Trophoblast cell (in vitro differentiated cells and primary cell): Measurements from ENCODE around the gene NSUN7.
A peak's percentile ranks its signal among the peaks of the same experiment; 100 is the strongest.
"Not testable (repeated sequence)": the region's sequence is repeated elsewhere in the genome, so short reads cannot be mapped to it uniquely, and the experiment has no call there.

Experiments
- DNase-seq, 2 donors: peaks; one replicate each; pipeline ENCODE4 v3.0.0-alpha.2; 2016
- H2AFZ ChIP-seq: 2 replicates; pipeline ENCODE4 v1.6.1; 2013; ENCODE audit warnings: low read length, moderate library complexity, mild to moderate bottlenecking; ENCODE audit not compliant: insufficient read depth, poor library complexity
- H2AK5ac ChIP-seq: 2 replicates; pipeline ENCODE4 v1.6.1; 2013; ENCODE audit warnings: mild to moderate bottlenecking, low read length
- H2BK120ac ChIP-seq: 2 replicates; pipeline ENCODE4 v1.6.1; 2013; ENCODE audit warnings: low read length, mild to moderate bottlenecking, moderate library complexity; ENCODE audit not compliant: insufficient read depth, poor library complexity
- H2BK12ac ChIP-seq: 2 replicates; pipeline ENCODE4 v1.6.1; 2013; ENCODE audit warnings: mild to moderate bottlenecking, low read length, moderate library complexity
- H2BK5ac ChIP-seq: 2 replicates; pipeline ENCODE4 v1.6.1; 2013; ENCODE audit warnings: low read length, low read depth, moderate library complexity, mild to moderate bottlenecking; ENCODE audit not compliant: poor library complexity
- H3K14ac ChIP-seq: 2 replicates; pipeline ENCODE4 v1.6.1; 2013; ENCODE audit warnings: mild to moderate bottlenecking, low read length
- H3K18ac ChIP-seq: 2 replicates; pipeline ENCODE4 v1.6.1; 2013; ENCODE audit warnings: mild to moderate bottlenecking, low read length
- H3K23ac ChIP-seq: 2 replicates; pipeline ENCODE4 v1.6.1; 2013; ENCODE audit warnings: low read length
- H3K27ac ChIP-seq: 2 replicates; pipeline ENCODE4 v1.5.1; 2013; ENCODE audit warnings: low read depth, mild to moderate bottlenecking, inconsistent platforms, low read length, moderate library complexity
- H3K27me3 ChIP-seq: 2 replicates; pipeline ENCODE4 v1.6.1; 2013; ENCODE audit warnings: inconsistent platforms, mild to moderate bottlenecking, low read length, moderate library complexity; ENCODE audit not compliant: insufficient read depth
- H3K36me3 ChIP-seq, 2 experiments: 1 replicate in 1 of 2; 2 replicates in 1 of 2; pipeline ENCODE4 v1.6.1; 2013; ENCODE audit warnings: low read length in 2 of 2, mild to moderate bottlenecking in 2 of 2, moderate library complexity in 1 of 2; ENCODE audit not compliant: insufficient read depth in 2 of 2, control insufficient read depth in 1 of 2
- H3K4ac ChIP-seq: 2 replicates; pipeline ENCODE4 v1.6.1; 2013; ENCODE audit warnings: low read depth, mild to moderate bottlenecking, low read length, moderate library complexity
- H3K4me1 ChIP-seq, 2 experiments: 1 replicate in 1 of 2; 2 replicates in 1 of 2; pipeline ENCODE4 v1.6.1; 2013; ENCODE audit warnings: low read length in 2 of 2, mild to moderate bottlenecking in 2 of 2, moderate library complexity in 1 of 2; ENCODE audit not compliant: insufficient read depth in 2 of 2, control insufficient read depth in 1 of 2
- H3K4me2 ChIP-seq: 2 replicates; pipeline ENCODE4 v1.6.1; 2013; ENCODE audit warnings: inconsistent platforms, mild to moderate bottlenecking, low read length, moderate library complexity
- H3K4me3 ChIP-seq: 2 replicates; pipeline ENCODE4 v1.5.1; 2013; ENCODE audit warnings: mild to moderate bottlenecking, low read depth, low read length, inconsistent platforms
- H3K79me1 ChIP-seq: one replicate; pipeline ENCODE4 v1.6.1; 2013; ENCODE audit warnings: low read length
- H3K79me2 ChIP-seq: 2 replicates; pipeline ENCODE4 v1.6.1; 2013; ENCODE audit warnings: low read length, mild to moderate bottlenecking; ENCODE audit not compliant: control insufficient read depth, insufficient read depth, poor library complexity
- H3K9ac ChIP-seq: 2 replicates; pipeline ENCODE4 v1.6.1; 2013; ENCODE audit warnings: mild to moderate bottlenecking, low read length
- H3K9me3 ChIP-seq: 2 replicates; pipeline ENCODE4 v1.6.1; 2013; ENCODE audit warnings: low read depth, mild to moderate bottlenecking, control low read depth, inconsistent platforms, low read length; ENCODE audit not compliant: insufficient read depth
- H4K12ac ChIP-seq: 2 replicates; pipeline ENCODE4 v1.6.1; 2013; ENCODE audit warnings: low read depth, mild to moderate bottlenecking, low read length, moderate library complexity
- H4K8ac ChIP-seq: 2 replicates; pipeline ENCODE4 v1.6.1; 2013; ENCODE audit warnings: low read depth, mild to moderate bottlenecking, low read length, moderate library complexity
- H4K91ac ChIP-seq: one replicate; pipeline ENCODE4 v1.6.1; 2013; ENCODE audit warnings: low read depth, mild to moderate bottlenecking, low read length, moderate library complexity
- WGBS: extraction: QIAGEN DNeasy Blood & Tissue Kit; methylation state at CpG from one replicate; pipeline ENCODE4 v1.1.7; 2013; ENCODE audit warnings: missing lambda C conversion rate; ENCODE audit not compliant: insufficient read length, insufficient coverage; ENCODE audit errors: extremely low coverage; 5-methylcytosine and 5-hydroxymethylcytosine counted together

Gene NSUN7

DNA sequence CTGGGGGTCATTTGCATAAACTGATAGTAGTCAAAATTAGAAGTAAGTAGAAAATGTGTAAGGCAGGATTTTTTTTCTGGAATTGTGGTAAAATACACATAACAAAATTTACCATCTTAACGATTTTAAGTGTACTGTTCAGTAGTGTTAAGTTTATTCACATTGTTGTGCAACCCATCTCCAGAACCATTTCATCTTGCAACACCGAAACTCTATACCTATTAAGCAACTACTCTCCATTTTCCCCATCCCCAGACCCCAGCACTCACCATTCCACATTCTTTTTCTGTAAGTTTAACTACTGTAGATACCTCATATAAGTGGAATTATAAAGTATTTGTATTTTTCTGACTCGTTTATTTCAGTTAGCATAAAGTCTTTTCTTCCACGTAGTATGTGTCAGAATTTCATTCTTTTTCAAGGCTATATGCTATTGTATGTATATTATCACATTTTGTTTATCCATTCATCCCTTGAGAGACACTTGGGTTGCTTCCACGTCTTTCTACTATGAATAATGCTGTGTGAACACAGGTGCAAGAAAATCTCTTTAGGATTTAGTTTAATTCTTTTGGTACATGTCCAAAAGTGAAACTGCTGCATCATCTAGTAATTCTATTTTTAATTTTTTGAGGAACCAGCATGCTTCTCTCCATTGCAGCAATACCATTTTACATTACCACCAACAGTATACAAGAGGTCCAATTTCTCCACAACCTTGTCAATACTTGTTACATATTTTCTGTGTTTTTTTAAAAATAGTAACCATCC is 39.1 kb upstream of the NSUN7 start:
- Histone ChIP-seq H3K27ac (no peak overlapping the region), H3K4ac (no peak overlapping the region), H3K4me2 (no peak overlapping the region), H2BK120ac (no peak overlapping the region), H3K79me1 (no peaks in the 10 kb centered on the region), H3K9ac (no peak overlapping the region), H4K12ac (no peak overlapping the region), H2BK12ac (no peak overlapping the region), H3K79me2 (no peaks in the 10 kb centered on the region), H4K91ac (no peak overlapping the region), H3K36me3 (no peaks in the 10 kb centered on the region), H3K14ac (no peak overlapping the region), H3K4me3 (no peak overlapping the region), H2AK5ac (no peak overlapping the region), H2AFZ (no peak overlapping the region), H3K18ac (no peak overlapping the region), H4K8ac (no peak overlapping the region), H3K23ac (no peak overlapping the region), H3K4me1 (no peaks in the 10 kb centered on the region), H3K9me3 (no peaks in the 10 kb centered on the region), H2BK5ac (no peak overlapping the region), H3K27me3 (no peaks in the 10 kb centered on the region)
- no CpG with 5 or more reads among the region's 5 CpGs for WGBS
- DNase-seq: peak in 1 of 2 donors; percentile 88

DNA sequence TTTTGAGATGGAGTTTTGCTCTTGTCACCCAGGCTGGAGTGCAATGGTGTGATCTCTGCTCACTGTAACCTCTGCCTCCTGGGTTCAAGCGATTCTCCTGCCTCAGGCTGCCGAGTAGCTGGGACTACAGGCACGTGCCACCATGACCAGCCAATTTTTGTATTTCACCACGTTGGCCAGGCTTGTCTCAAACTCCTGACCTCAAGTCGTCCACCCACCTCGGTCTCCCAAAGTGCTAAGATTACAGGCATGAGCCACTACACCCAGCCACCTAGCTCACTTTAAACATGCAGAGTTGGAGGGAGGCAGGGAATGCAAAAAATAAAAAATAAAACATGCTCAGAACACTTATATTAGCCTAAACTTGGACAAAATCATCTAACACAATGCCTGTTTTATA is 36.8 kb upstream of the NSUN7 start:
- not testable (repeated sequence) for H2AFZ ChIP-seq, H3K27me3 ChIP-seq

DNA sequence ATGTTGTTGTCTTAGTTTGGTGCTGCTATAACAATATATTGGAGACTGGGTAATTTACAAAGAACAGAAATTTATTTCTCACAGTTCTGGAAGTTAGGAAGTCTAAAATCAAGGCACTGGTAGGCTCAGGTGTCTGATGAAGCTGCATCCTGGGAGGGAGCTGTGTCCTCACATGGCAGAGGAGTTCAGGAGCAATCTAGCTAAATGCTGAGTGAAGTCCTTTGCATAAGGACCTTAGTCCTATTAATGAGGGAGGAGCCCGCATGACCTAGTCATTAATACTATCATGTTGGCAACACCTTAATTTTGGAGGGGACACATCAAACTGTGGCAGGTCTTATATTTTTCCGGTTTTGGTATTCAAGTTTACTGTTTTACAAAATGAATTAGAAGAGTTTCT is 36.0 kb upstream of the NSUN7 start:
- no peak overlapping the region for H3K18ac ChIP-seq
- no peak overlapping the region for H3K4me2 ChIP-seq
- no peak overlapping the region for H3K27ac ChIP-seq
- H2BK120ac ChIP-seq: no peak overlapping the region
- H3K4me1 ChIP-seq: peaks cover 0 to 2% of the 10 kb centered on the region in 2 experiments
- no peak overlapping the region for H4K12ac ChIP-seq
- no peak overlapping the region for H2BK12ac ChIP-seq
- no peak overlapping the region for H3K23ac ChIP-seq
- H3K4me3 ChIP-seq: no peak overlapping the region
- no peak for DNase-seq
- no peaks in the 10 kb centered on the region for H3K79me2 ChIP-seq
- no peak overlapping the region for H2AK5ac ChIP-seq
- no peak overlapping the region for H3K9ac ChIP-seq
- WGBS: no CpG with 5 or more reads among the region's 2 CpGs
- no peak overlapping the region for H4K91ac ChIP-seq
- no peaks in the 10 kb centered on the region for H3K79me1 ChIP-seq
- H3K9me3 ChIP-seq: no peaks in the 10 kb centered on the region
- no peaks in the 10 kb centered on the region for H3K27me3 ChIP-seq
- H4K8ac ChIP-seq: no peak overlapping the region
- H2AFZ ChIP-seq: no peak overlapping the region
- no peak overlapping the region for H2BK5ac ChIP-seq
- no peaks in the 10 kb centered on the region for H3K36me3 ChIP-seq
- no peak overlapping the region for H3K4ac ChIP-seq
- H3K14ac ChIP-seq: no peak overlapping the region

More for the DNA sequence above, 36.8 kb upstream of the NSUN7 start:
- WGBS: no CpG with 5 or more reads among the region's 6 CpGs
- H3K23ac ChIP-seq, H3K4me1 ChIP-seq, H3K79me2 ChIP-seq, H2AK5ac ChIP-seq, DNase-seq, H4K91ac ChIP-seq, H3K14ac ChIP-seq, H2BK120ac ChIP-seq, H3K4ac ChIP-seq, H3K36me3 ChIP-seq, H3K27ac ChIP-seq, H2BK12ac ChIP-seq, H2BK5ac ChIP-seq, H3K9ac ChIP-seq, H4K8ac ChIP-seq, H3K9me3 ChIP-seq, H3K79me1 ChIP-seq, H3K4me3 ChIP-seq, H3K4me2 ChIP-seq, H4K12ac ChIP-seq, H3K18ac ChIP-seq: not testable (repeated sequence)

DNA sequence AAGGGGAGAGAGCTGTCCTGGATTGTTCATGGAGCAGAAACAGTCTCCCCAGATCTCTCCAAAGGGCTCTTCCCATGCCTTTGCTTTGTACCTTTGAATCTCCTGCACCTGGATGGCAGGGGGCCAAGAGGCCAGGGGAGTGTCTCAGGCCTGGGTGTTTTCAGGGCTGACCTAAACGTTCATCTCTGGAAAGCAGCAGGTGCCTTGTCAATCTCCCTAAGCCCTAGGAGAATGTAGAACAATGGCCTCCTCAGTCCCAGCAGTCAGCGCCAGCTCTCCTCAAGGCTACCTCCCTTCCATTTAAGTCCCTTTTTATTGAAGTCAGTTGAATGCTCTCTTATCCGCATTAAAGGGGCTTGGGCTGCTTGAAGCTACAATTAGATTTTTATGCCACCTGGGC is 31.2 kb upstream of the NSUN7 start:
- Histone ChIP-seq H3K27ac (no peak overlapping the region), H3K27me3 (no peaks in the 10 kb centered on the region), H3K23ac (no peak overlapping the region), H3K4me1 (peaks cover 0 to 7% of the 10 kb centered on the region in 2 experiments), H2AK5ac (no peak overlapping the region), H4K91ac (peak overlapping the region; percentile 5), H3K9ac (no peak overlapping the region), H2BK12ac (no peak overlapping the region), H3K9me3 (no peaks in the 10 kb centered on the region), H4K12ac (no peak overlapping the region), H3K18ac (no peak overlapping the region), H3K14ac (no peak overlapping the region), H2BK120ac (no peak overlapping the region), H3K4me2 (no peak overlapping the region), H3K4me3 (no peak overlapping the region), H4K8ac (no peak overlapping the region), H3K36me3 (no peaks in the 10 kb centered on the region), H3K4ac (no peak overlapping the region), H2BK5ac (no peak overlapping the region), H2AFZ (no peak overlapping the region), H3K79me2 (no peaks in the 10 kb centered on the region), H3K79me1 (no peaks in the 10 kb centered on the region)
- no peak for DNase-seq
- no CpG with 5 or more reads among the region's 3 CpGs for WGBS
